Suppressor macrophage treated with lipopolysaccharide for 4 hours (primary cell): Measurements from ENCODE around the gene MND1.
A peak's percentile ranks its signal among the peaks of the same experiment; 100 is the strongest.

Experiments used
- DNase-seq: peaks from one replicate; pipeline ENCODE4 v3.0.0-alpha.2; 2020

MND1 gene

GRCh38 chr4:153347117-153347516 lies 2.6 kb downstream of the MND1 start:
- no peak for DNase-seq

- DNase-seq: no peak
These were observed 3.5 kb downstream of the MND1 start for GRCh38 chr4:153348006-153348405.

- DNase-seq: no peak
These were observed 4.8 kb downstream of the MND1 start for GRCh38 chr4:153349206-153349805.

- DNase-seq: peak; percentile 12
These were observed 17.7 kb downstream of the MND1 start for GRCh38 chr4:153362184-153362583.

- DNase-seq: no peak
These were observed 19.6 kb downstream of the MND1 start for GRCh38 chr4:153364061-153364460.

GRCh38 chr4:153365003-153365402 lies 20.5 kb downstream of the MND1 start:
- peak; percentile 29 for DNase-seq

GRCh38 chr4:153366486-153366885 lies 22.0 kb downstream of the MND1 start:
- peak; percentile 14 for DNase-seq

GRCh38 chr4:153367092-153367491 lies 22.6 kb downstream of the MND1 start:
- DNase-seq: no peak

GRCh38 chr4:153369021-153369420 lies 24.5 kb downstream of the MND1 start:
- DNase-seq: no peak

- no peak for DNase-seq
These were observed 27.3 kb downstream of the MND1 start for GRCh38 chr4:153371701-153372234.

GRCh38 chr4:153372967-153373562 lies 28.6 kb downstream of the MND1 start:
- no peak for DNase-seq

- no peak for DNase-seq
These were observed 30.0 kb downstream of the MND1 start for GRCh38 chr4:153374442-153374841.

- DNase-seq: no peak
These were observed 30.8 kb downstream of the MND1 start for GRCh38 chr4:153375303-153375702.

GRCh38 chr4:153383131-153383530 lies 38.6 kb downstream of the MND1 start:
- DNase-seq: no peak

- DNase-seq: no peak
These were observed 39.7 kb downstream of the MND1 start for GRCh38 chr4:153384160-153384559.

- DNase-seq: no peak
These were observed 41.3 kb downstream of the MND1 start for GRCh38 chr4:153385784-153386183.

- no peak for DNase-seq
These were observed 43.5 kb downstream of the MND1 start for GRCh38 chr4:153387981-153388380.

GRCh38 chr4:153393397-153393796 lies 48.9 kb downstream of the MND1 start:
- DNase-seq: no peak

- DNase-seq: no peak
These were observed 50.5 kb downstream of the MND1 start for GRCh38 chr4:153394945-153395344.

- DNase-seq: no peak
These were observed 54.2 kb downstream of the MND1 start for GRCh38 chr4:153398713-153399112.

- DNase-seq: no peak
These were observed 54.9 kb downstream of the MND1 start for GRCh38 chr4:153399358-153399757.

GRCh38 chr4:153401501-153401900 lies 57.0 kb downstream of the MND1 start:
- DNase-seq: no peak

GRCh38 chr4:153402366-153402765 lies 57.9 kb downstream of the MND1 start:
- DNase-seq: no peak

- peak; percentile 12 for DNase-seq
These were observed 59.2 kb downstream of the MND1 start for GRCh38 chr4:153403726-153404125.

- no peak for DNase-seq
These were observed 63.4 kb downstream of the MND1 start for GRCh38 chr4:153407906-153408305.
